Panc1 (cell line): ENCODE data around the gene TMEM40. TPM values are rescaled to one million over a fixed set of nuclear protein-coding genes. Genes with fewer than 3 reads are reported as not detected.
"Not testable (repeated sequence)": the region's sequence is repeated elsewhere in the genome, so short reads cannot be mapped to it uniquely, and the experiment has no call there.

ENCODE experiments used
- ATAC-seq: fragments of 200-7000 bp; cut with Tn5 transposase; 2 replicates; pipeline ENCODE4 v1.9.1; 2020; ENCODE audit warnings: mild to moderate bottlenecking, moderate library complexity
- BruUV-seq: library from RNA; stranded (reverse); fragments of 400-500 nt; replicated peaks from 2 replicates; lab custom pipeline; 2021; lab: Mats Ljungman, UMichigan
- CTCF ChIA-PET: fragments of 300-600 bp; sonication (Branson Sonifier 250); formaldehyde crosslinking; loops from one replicate; lab custom pipeline; 2022; ENCODE audit warnings: antibody characterized with exemption; lab: Charles Lee
- POLR2A ChIA-PET: fragments of 300-600 bp; sonication (Branson Sonifier 250); formaldehyde crosslinking; loops from one replicate; lab custom pipeline; 2022; ENCODE audit warnings: antibody characterized with exemption; lab: Charles Lee
- DNase-seq: peaks from one replicate; pipeline ENCODE4 v3.0.0-alpha.2; 2010; ENCODE audit warnings: low read depth, low spot score
- H3K27ac ChIP-seq: 2 replicates; pipeline ENCODE4 v1.5.1; 2011; ENCODE audit warnings: mild to moderate bottlenecking, low read length, inconsistent platforms
- H3K27me3 ChIP-seq: fragments of 200-500 bp; sonication (Bioruptor generic); 2 replicates; pipeline ENCODE4 v1.6.0; 2014; ENCODE audit warnings: low read length, inconsistent platforms; ENCODE audit not compliant: control insufficient read depth, insufficient read depth
- H3K36me3 ChIP-seq: fragments of 200-500 bp; sonication (Bioruptor generic); 2 replicates; pipeline ENCODE4 v1.5.1; 2014; ENCODE audit warnings: inconsistent platforms, mild to moderate bottlenecking, low read length, moderate library complexity; ENCODE audit not compliant: control insufficient read depth, insufficient read depth
- H3K4me1 ChIP-seq: 2 replicates; pipeline ENCODE4 v1.5.1; 2011; ENCODE audit warnings: inconsistent platforms, mild to moderate bottlenecking, low read length, moderate library complexity; ENCODE audit not compliant: control insufficient read depth, insufficient read depth
- H3K4me3 ChIP-seq, 2 experiments: 2 replicates each; pipeline ENCODE4 v1.5.1; 2011 to 2012; ENCODE audit warnings: low read depth in 2 of 2, low read length in 2 of 2, mild to moderate bottlenecking in 2 of 2, inconsistent platforms in 1 of 2, moderate library complexity in 1 of 2
- H3K9me3 ChIP-seq: fragments of 200-500 bp; sonication (Bioruptor generic); 2 replicates; pipeline ENCODE4 v1.5.1; 2014; ENCODE audit warnings: low read depth, mild to moderate bottlenecking, inconsistent platforms, low read length, moderate library complexity; ENCODE audit not compliant: control insufficient read depth, insufficient read depth
- CTCF ChIP-seq: fragments of 450-650 bp; IDR thresholded peaks from 2 replicates; pipeline ENCODE4 v1.5.1; 2017; ENCODE audit warnings: mild to moderate bottlenecking
- POLR2AphosphoS5 ChIP-seq: IDR thresholded peaks from 2 replicates; pipeline ENCODE4 v1.6.1; 2012; ENCODE audit warnings: mild to moderate bottlenecking, low read depth, low read length, moderate library complexity
- REST ChIP-seq, 2 experiments: IDR thresholded peaks; 2 replicates each; pipeline ENCODE4 v1.6.1; 2011 to 2012; ENCODE audit warnings: low read depth in 2 of 2, control low read depth in 1 of 2, low read length in 1 of 2, mild to moderate bottlenecking in 1 of 2, moderate library complexity in 1 of 2; ENCODE audit not compliant: insufficient read depth in 1 of 2
- SIN3A ChIP-seq: IDR thresholded peaks from 2 replicates; pipeline ENCODE4 v1.6.1; 2012; ENCODE audit warnings: low read depth, mild to moderate bottlenecking, low read length, moderate library complexity, borderline replicate concordance; ENCODE audit not compliant: insufficient read depth
- TCF7L2 ChIP-seq: IDR thresholded peaks from 2 replicates; pipeline ENCODE4 v1.6.1; 2011; ENCODE audit warnings: mild to moderate bottlenecking, low read depth, low read length, inconsistent platforms
- in situ Hi-C: cut with HindIII; loops from 2 replicates; pipeline ENCODE4 v1.10.0; 2016; ENCODE audit warnings: low sequenced_read_pairs, low pct_unique_long_range_greater_than_20kb
- intact Hi-C: fragments of 100-400 bp; cut with micrococcal nuclease; formaldehyde crosslinking; loops from one replicate; pipeline ENCODE4 v1.10.0; 2022; ENCODE audit not compliant: unreplicated experiment
- total RNA-seq: library from RNA; stranded (reverse); gene quantifications from one replicate; pipeline ENCODE4 v1.2.1, GENCODE V29; 2021; ENCODE audit not compliant: unreplicated experiment

The TMEM40 gene
- total RNA-seq, 1 experiment from 2014 or later = 1.3 TPM

- BruUV-seq = no TSS peak
- H3K36me3 ChIP-seq = no peaks in the 10 kb centered on the region
- in situ Hi-C loops = no loop called here
- H3K9me3 ChIP-seq = no peaks in the 10 kb centered on the region
- ChIA-PET CTCF (no interaction called here), POLR2A (interaction anchor here (0.5 kb wide), 1 partner anchor 1179 kb away, joined by 9 read pairs; no protein-coding TSS in a partner anchor)
- no peaks in the 10 kb centered on the region for H3K4me1 ChIP-seq
- TF ChIP-seq POLR2AphosphoS5 (no peak), CTCF (no peak), TCF7L2 (no peak), SIN3A (no peak), REST (IDR thresholded peaks at IDR 0.05; ENCODE audit: insufficient read depth in 1 of 2, low read depth in 2 of 2, low read length in 1 of 2) (no peak)
- intact Hi-C loops = no loop called here
- no peak overlapping the region for H3K27ac ChIP-seq
- no peak overlapping the region for H3K4me3 ChIP-seq
- DNase-seq (no peak), ATAC-seq (no peak)
- H3K27me3 ChIP-seq = no peaks in the 10 kb centered on the region
Observed at GRCh38 chr3:12725436-12725835, 33.6 kb downstream of the TMEM40 start.

GRCh38 chr3:12724794-12725193 lies 34.3 kb downstream of the TMEM40 start:
- no peaks in the 10 kb centered on the region for H3K27me3 ChIP-seq
- DNase-seq = no peak
- POLR2A ChIA-PET = interaction anchor here (0.5 kb wide), 1 partner anchor 1179 kb away, joined by 9 read pairs; no protein-coding TSS in a partner anchor
- no peak overlapping the region for H3K4me3 ChIP-seq
- no peak for ATAC-seq
- intact Hi-C loops = no loop called here
- no TSS peak for BruUV-seq
- no peaks in the 10 kb centered on the region for H3K9me3 ChIP-seq
- H3K27ac ChIP-seq = no peak overlapping the region
- H3K36me3 ChIP-seq = no peaks in the 10 kb centered on the region
- in situ Hi-C loops = no loop called here
- TF ChIP-seq TCF7L2 = no peak
- TF ChIP-seq REST (IDR thresholded peaks at IDR 0.05; ENCODE audit: insufficient read depth in 1 of 2, low read depth in 2 of 2, low read length in 1 of 2) = no peak
- no peak for TF ChIP-seq CTCF
- no peak for TF ChIP-seq POLR2AphosphoS5
- TF ChIP-seq SIN3A = no peak
- CTCF ChIA-PET = no interaction called here
- no peaks in the 10 kb centered on the region; the same call in 1 of the 2 replicates for H3K4me1 ChIP-seq

GRCh38 chr3:12723362-12723761 lies 35.7 kb downstream of the TMEM40 start:
- H3K36me3 ChIP-seq, CTCF ChIA-PET, in situ Hi-C loops, H3K27me3 ChIP-seq, H3K9me3 ChIP-seq, BruUV-seq, H3K27ac ChIP-seq, H3K4me3 ChIP-seq, DNase-seq, H3K4me1 ChIP-seq, POLR2A ChIA-PET, intact Hi-C loops: not testable (repeated sequence)
- peak; percentile 66 for ATAC-seq
